HCT116 (cell line): Measurements from ENCODE around the gene AQP4. TPM values are rescaled to one million over a fixed set of nuclear protein-coding genes. Genes with fewer than 3 reads are reported as not detected.

Experiments
- ATAC-seq: fragments of 200-7000 bp; cut with Tn5 transposase; 2 replicates; pipeline ENCODE4 v1.9.1; 2020; ENCODE audit warnings: mild to moderate bottlenecking, moderate library complexity
- BruUV-seq: library from RNA; stranded (reverse); fragments of 400-500 nt; replicated peaks from 2 replicates; lab custom pipeline; 2021; lab: Mats Ljungman, UMichigan
- CTCF ChIA-PET: fragments of 300-600 bp; sonication (Branson Sonifier 250); formaldehyde crosslinking; loops from one replicate; lab custom pipeline; 2021; ENCODE audit warnings: antibody characterized with exemption; lab: Charles Lee
- POLR2A ChIA-PET: fragments of 300-600, 350-600 bp; sonication (Branson Sonifier 250); formaldehyde crosslinking; loops from one replicate; lab custom pipeline; 2021; ENCODE audit warnings: antibody characterized with exemption; lab: Charles Lee
- RAD21 ChIA-PET, 2 experiments: fragments of 300-600 bp; sonication (Branson Sonifier 250); formaldehyde crosslinking; loops; one replicate each; lab custom pipeline; 2023; ENCODE audit warnings: low total read pairs in 2 of 2; ENCODE audit not compliant: uncharacterized antibody in 2 of 2, unreplicated experiment in 2 of 2, low non-redundant PET in 1 of 2; lab: Charles Lee
- DNase-seq: peaks from one replicate; pipeline ENCODE4 v3.0.0-alpha.2; 2010; ENCODE audit warnings: low read depth, low spot score
- H2AFZ ChIP-seq: fragments of 200-600 bp; shearing (Covaris generic), sonication (generic); 2 replicates; pipeline ENCODE4 v1.6.1; 2017; ENCODE audit warnings: low read depth, mixed run types, mixed read lengths, antibody characterized with exemption, low read length; ENCODE audit not compliant: poor library complexity, severe bottlenecking
- H3K27ac ChIP-seq: 2 replicates; pipeline ENCODE4 v1.5.1; 2012; ENCODE audit warnings: low read depth, low read length
- H3K27me3 ChIP-seq: fragments of 200-600 bp; sonication (generic); 2 replicates; pipeline ENCODE4 v1.6.1; 2016; ENCODE audit warnings: mixed run types, low read length, mixed read lengths; ENCODE audit not compliant: insufficient read depth
- H3K36me3 ChIP-seq, 2 experiments: fragments of 200-500 bp in 1 of 2; fragments of 200-600 bp in 1 of 2; sonication (Bioruptor generic) in 1 of 2; sonication (generic) in 1 of 2; 2 replicates each; pipeline versions ENCODE4 v1.5.1 to v1.6.1; 2014 to 2016; ENCODE audit warnings: low read length in 2 of 2, inconsistent platforms in 1 of 2, mixed read lengths in 1 of 2, mixed run types in 1 of 2; ENCODE audit not compliant: insufficient read depth in 2 of 2, control insufficient read depth in 1 of 2
- H3K4me1 ChIP-seq, 2 experiments: fragments of 200-600 bp in 1 of 2; sonication (generic) in 1 of 2; 2 replicates each; pipeline versions ENCODE4 v1.5.1 to v1.6.1; 2012 to 2017; ENCODE audit warnings: low read length in 2 of 2, inconsistent platforms in 1 of 2, mild to moderate bottlenecking in 1 of 2, mixed read lengths in 1 of 2, mixed run types in 1 of 2, moderate library complexity in 1 of 2; ENCODE audit not compliant: insufficient read depth in 2 of 2, control insufficient read depth in 1 of 2
- H3K4me2 ChIP-seq: fragments of 200-600 bp; sonication (generic); 2 replicates; pipeline ENCODE4 v1.6.1; 2017; ENCODE audit warnings: mixed run types, low read length, mixed read lengths
- H3K4me3 ChIP-seq, 2 experiments: fragments of 200-600 bp in 1 of 2; sonication (generic) in 1 of 2; replicated peaks in 1 of 2; 2 replicates each; pipeline ENCODE4 v1.5.1; 2011 to 2016; ENCODE audit warnings: low read length in 2 of 2, control low read depth in 1 of 2, low read depth in 1 of 2, mild to moderate bottlenecking in 1 of 2, mixed read lengths in 1 of 2, mixed run types in 1 of 2
- H3K79me2 ChIP-seq: fragments of 200-600 bp; sonication (generic); 2 replicates; pipeline ENCODE4 v1.6.1; 2017; ENCODE audit warnings: mild to moderate bottlenecking, mixed run types, low read length, moderate library complexity, mixed read lengths; ENCODE audit not compliant: insufficient read depth
- H3K9ac ChIP-seq: fragments of 200-600 bp; sonication (generic); 2 replicates; pipeline ENCODE4 v1.6.1; 2016; ENCODE audit warnings: low read length, mixed read lengths
- H3K9me2 ChIP-seq: fragments of 200-600 bp; sonication (generic), shearing (Covaris generic); 2 replicates; pipeline ENCODE4 v1.6.1; 2017; ENCODE audit warnings: mixed run types, mild to moderate bottlenecking, moderate library complexity; ENCODE audit not compliant: insufficient read depth
- H3K9me3 ChIP-seq, 2 experiments: fragments of 200-500 bp in 1 of 2; fragments of 200-600 bp in 1 of 2; sonication (Bioruptor generic) in 1 of 2; sonication (generic) in 1 of 2; 2 replicates each; pipeline ENCODE4 v1.6.1; 2014 to 2017; ENCODE audit warnings: low read length in 2 of 2, mixed read lengths in 2 of 2, inconsistent platforms in 1 of 2, low read depth in 1 of 2, mild to moderate bottlenecking in 1 of 2, mixed run types in 1 of 2, moderate library complexity in 1 of 2; ENCODE audit not compliant: control insufficient read depth in 1 of 2, insufficient read depth in 1 of 2
- H4K20me1 ChIP-seq: fragments of 200-600 bp; sonication (generic), shearing (Covaris generic); 2 replicates; pipeline ENCODE4 v1.6.1; 2017; ENCODE audit warnings: mixed run types, mild to moderate bottlenecking, moderate library complexity; ENCODE audit not compliant: insufficient read depth
- ATF3 ChIP-seq: IDR thresholded peaks from 2 replicates; pipeline ENCODE4 v1.6.1; 2012
- CEBPB ChIP-seq: IDR thresholded peaks from 2 replicates; pipeline ENCODE4 v1.6.1; 2012; ENCODE audit warnings: low read depth
- EZH2 ChIP-seq: fragments of 200-600 bp; sonication (generic); IDR thresholded peaks from 2 replicates; pipeline ENCODE4 v1.6.1; 2017; ENCODE audit warnings: antibody characterized with exemption, mixed run types
- EZH2phosphoT487 ChIP-seq: fragments of 200-600 bp; IDR thresholded peaks from 2 replicates; pipeline ENCODE4 v1.6.1; 2018; ENCODE audit warnings: antibody characterized with exemption, borderline replicate concordance
- JUND ChIP-seq: IDR thresholded peaks from 2 replicates; pipeline ENCODE4 v1.6.1; 2012
- POLR2A ChIP-seq: IDR thresholded peaks from 2 replicates; pipeline ENCODE4 v1.7.0; 2011; ENCODE audit warnings: borderline replicate concordance; ENCODE audit not compliant: insufficient read depth, insufficient read length; ENCODE audit errors: extremely low read depth
- RAD21 ChIP-seq: IDR thresholded peaks from 2 replicates; pipeline ENCODE4 v1.6.1; 2012; ENCODE audit warnings: low read depth, mild to moderate bottlenecking
- REST ChIP-seq: IDR thresholded peaks from 2 replicates; pipeline ENCODE4 v1.6.1; 2012; ENCODE audit warnings: low read depth
- SIN3A ChIP-seq: IDR thresholded peaks from 2 replicates; pipeline ENCODE4 v1.6.1; 2012; ENCODE audit warnings: low read depth
- SP1 ChIP-seq: IDR thresholded peaks from 2 replicates; pipeline ENCODE4 v1.6.1; 2012; ENCODE audit warnings: low read depth
- ZFX ChIP-seq: fragments of 450-650 bp; IDR thresholded peaks from 2 replicates; pipeline ENCODE4 v1.6.1; 2017
- ZNF274 ChIP-seq: fragments of 200-500 bp; sonication (Bioruptor generic); IDR thresholded peaks from 2 replicates; pipeline ENCODE4 v1.6.1; 2014; ENCODE audit warnings: mild to moderate bottlenecking, low read depth, low read length, inconsistent platforms
- intact Hi-C: fragments of 100-400 bp; cut with micrococcal nuclease; formaldehyde crosslinking; loops from 2 replicates; pipeline ENCODE4 v1.10.0; 2022
- total RNA-seq: library from RNA; stranded (reverse); gene quantifications from one replicate; pipeline ENCODE4 v1.2.1, GENCODE V29; 2021; ENCODE audit not compliant: unreplicated experiment
- TF ChIP-seq, protein P1 (sequence below): IDR thresholded peaks from 2 replicates; pipeline ENCODE4 v1.6.1; 2011; ENCODE audit warnings: mild to moderate bottlenecking, low read length, moderate library complexity; ENCODE audit not compliant: insufficient replicate concordance; ENCODE audit errors: extremely low read depth

Gene AQP4
- total RNA-seq, 1 experiment from 2014 or later: 0.07 TPM

DNA sequence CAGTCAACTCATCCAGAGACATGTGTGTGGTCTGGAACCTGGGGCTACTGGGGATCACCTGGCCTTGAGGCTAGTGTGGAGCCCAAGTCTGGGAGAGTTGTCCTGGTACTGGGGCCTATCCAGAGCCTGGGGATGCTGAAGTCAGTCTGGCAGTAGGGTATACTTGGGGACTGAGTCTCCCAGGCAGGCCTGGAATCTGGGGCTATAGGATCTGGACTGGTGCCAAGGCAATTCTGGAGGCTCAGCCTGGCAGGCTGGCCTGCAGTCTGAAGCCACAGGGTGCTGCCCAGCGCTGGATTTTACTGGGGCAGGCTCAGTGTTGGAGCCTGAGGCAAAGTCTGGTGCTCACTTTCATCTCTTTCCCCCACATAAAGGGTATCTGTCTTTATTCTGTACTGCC, 46.5 kb downstream of the AQP4 start:
- Histone ChIP-seq H3K4me3 (no peak overlapping the region), H2AFZ (no peak overlapping the region), H3K9me3 (no peaks in the 10 kb centered on the region), H3K36me3 (no peaks in the 10 kb centered on the region), H3K9ac (no peak overlapping the region), H3K27me3 (peaks cover 3% of the 10 kb centered on the region; the same call in 1 of the 2 replicates), H3K4me1 (no peaks in the 10 kb centered on the region), H3K27ac (no peak overlapping the region), H3K4me2 (no peak overlapping the region), H3K79me2 (no peaks in the 10 kb centered on the region), H3K9me2 (no peaks in the 10 kb centered on the region), H4K20me1 (no peaks in the 10 kb centered on the region)
- RAD21 ChIA-PET: no interaction called here
- CTCF ChIA-PET: no interaction called here
- TF ChIP-seq REST (no peak), POLR2A (no peak), SP1 (no peak), JUND (no peak), SIN3A (no peak), RAD21 (no peak), EZH2 (no peak), ZNF274 (no peak), CEBPB (no peak), ZFX (no peak), ATF3 (no peak), EZH2phosphoT487 (no peak)
- TF ChIP-seq, protein P1, sequence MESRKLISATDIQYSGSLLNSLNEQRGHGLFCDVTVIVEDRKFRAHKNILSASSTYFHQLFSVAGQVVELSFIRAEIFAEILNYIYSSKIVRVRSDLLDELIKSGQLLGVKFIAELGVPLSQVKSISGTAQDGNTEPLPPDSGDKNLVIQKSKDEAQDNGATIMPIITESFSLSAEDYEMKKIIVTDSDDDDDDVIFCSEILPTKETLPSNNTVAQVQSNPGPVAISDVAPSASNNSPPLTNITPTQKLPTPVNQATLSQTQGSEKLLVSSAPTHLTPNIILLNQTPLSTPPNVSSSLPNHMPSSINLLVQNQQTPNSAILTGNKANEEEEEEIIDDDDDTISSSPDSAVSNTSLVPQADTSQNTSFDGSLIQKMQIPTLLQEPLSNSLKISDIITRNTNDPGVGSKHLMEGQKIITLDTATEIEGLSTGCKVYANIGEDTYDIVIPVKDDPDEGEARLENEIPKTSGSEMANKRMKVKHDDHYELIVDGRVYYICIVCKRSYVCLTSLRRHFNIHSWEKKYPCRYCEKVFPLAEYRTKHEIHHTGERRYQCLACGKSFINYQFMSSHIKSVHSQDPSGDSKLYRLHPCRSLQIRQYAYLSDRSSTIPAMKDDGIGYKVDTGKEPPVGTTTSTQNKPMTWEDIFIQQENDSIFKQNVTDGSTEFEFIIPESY: no peak
- ATAC-seq (no peak), DNase-seq (no peak)
- intact Hi-C loops: no loop called here
- no TSS peak for BruUV-seq
- POLR2A ChIA-PET: no interaction called here
